A549 (cell line): ENCODE measurements around the gene CLEC10A. TPM values are rescaled to one million over a fixed set of nuclear protein-coding genes. Genes with fewer than 3 reads are reported as not detected.
"Not testable (repeated sequence)": the region's sequence is repeated elsewhere in the genome, so short reads cannot be mapped to it uniquely, and the experiment has no call there.

Experiments
- ATAC-seq, 2 experiments: fragments of 200-7000 bp in 1 of 2; fragments of >200 bp in 1 of 2; cut with Nextera tagmentation in 1 of 2; cut with Tn5 transposase in 1 of 2; 3 replicates each; pipeline versions ENCODE4 v1.8.0 to v1.9.1; 2018 to 2020; ENCODE audit warnings: mild to moderate bottlenecking in 1 of 2, moderate library complexity in 1 of 2
- CTCF ChIA-PET: fragments of 300-600 bp; sonication (Branson Sonifier 250); formaldehyde crosslinking; extraction: SDS; loops from one replicate; lab custom pipeline; 2021; ENCODE audit warnings: antibody characterized with exemption, inconsistent platforms; lab: Yijun Ruan, JAX
- POLR2A ChIA-PET: fragments of 350-600 bp; formaldehyde crosslinking; extraction: SDS; loops from one replicate; lab custom pipeline; 2021; ENCODE audit warnings: antibody characterized with exemption, inconsistent platforms; lab: Yijun Ruan, JAX
- DNase-seq, 2 experiments: peaks; one replicate each; pipeline versions ENCODE4 v3.0.0 to v3.0.0-alpha.2; 2011 to 2016; ENCODE audit warnings: low read depth in 1 of 2, low spot score in 1 of 2
- FAIRE-seq: peaks from 2 replicates; lab custom pipeline; 2011; peaks lifted over from hg19 to GRCh38; lab: Jason Lieb, UNC
- H3K27ac ChIP-seq, 2 experiments: fragments of >200 bp; sonication (Bioruptor Twin); formaldehyde crosslinking; 3 replicates each; pipeline ENCODE4 v1.5.1; 2016 to 2017
- H3K4me1 ChIP-seq: fragments of >200 bp; sonication (Bioruptor Twin); formaldehyde crosslinking; 3 replicates; pipeline ENCODE4 v1.6.1; 2016
- H3K4me2 ChIP-seq: fragments of >200 bp; sonication (Bioruptor Twin); formaldehyde crosslinking; 3 replicates; pipeline ENCODE4 v1.6.1; 2016
- H3K4me3 ChIP-seq: fragments of >200 bp; sonication (Bioruptor Twin); formaldehyde crosslinking; 3 replicates; pipeline ENCODE4 v1.5.1; 2016
- H3K9me3 ChIP-seq: fragments of >200 bp; sonication (Bioruptor Twin); formaldehyde crosslinking; 3 replicates; pipeline ENCODE4 v1.6.1; 2016
- BHLHE40 ChIP-seq: IDR thresholded peaks from 2 replicates; pipeline ENCODE4 v1.6.1; 2012; ENCODE audit warnings: low read depth, low read length, inconsistent platforms
- CEBPB ChIP-seq, 2 experiments: fragments of >200 bp in 1 of 2; sonication (Bioruptor Twin) in 1 of 2; formaldehyde crosslinking in 1 of 2; IDR thresholded peaks; 2 replicates each; pipeline ENCODE4 v1.6.1; 2012 to 2016
- E2F6 ChIP-seq: IDR thresholded peaks from 2 replicates; pipeline ENCODE4 v1.6.1; 2012; ENCODE audit warnings: low read depth, borderline replicate concordance
- EHF ChIP-seq: fragments of 250-450 bp; sonication (Bioruptor Pico); IDR thresholded peaks from 2 replicates; pipeline ENCODE4 v1.5.0; 2020; ENCODE audit warnings: mild to moderate bottlenecking
- EHMT2 ChIP-seq: fragments of 200-600 bp; sonication (generic); IDR thresholded peaks from 2 replicates; pipeline ENCODE4 v1.6.1; 2016; ENCODE audit warnings: antibody characterized with exemption, low read depth, mild to moderate bottlenecking, moderate library complexity
- FOSB ChIP-seq: fragments of 250-450 bp; sonication (Bioruptor Pico); IDR thresholded peaks from 2 replicates; pipeline ENCODE4 v1.5.0; 2020; ENCODE audit warnings: mild to moderate bottlenecking, moderate library complexity
- FOSL2 ChIP-seq, 2 experiments: fragments of 450-650 bp in 1 of 2; fragments of >200 bp in 1 of 2; sonication (Bioruptor Twin) in 1 of 2; formaldehyde crosslinking; IDR thresholded peaks; 2 replicates each; pipeline versions ENCODE4 v1.5.0 to v1.6.1; 2016 to 2020; ENCODE audit warnings: mild to moderate bottlenecking in 1 of 2, moderate library complexity in 1 of 2
- HDAC2 ChIP-seq: fragments of 200-600 bp; sonication (generic); IDR thresholded peaks from 2 replicates; pipeline ENCODE4 v1.6.1; 2016
- HEYL ChIP-seq: fragments of 250-450 bp; sonication (Bioruptor Pico); IDR thresholded peaks from 2 replicates; pipeline ENCODE4 v1.8.0; 2021; ENCODE audit warnings: mild to moderate bottlenecking, moderate library complexity
- HOXA7 ChIP-seq: fragments of 250-450 bp; sonication (Bioruptor Pico); IDR thresholded peaks from 2 replicates; pipeline ENCODE4 v1.5.0; 2020; ENCODE audit warnings: mild to moderate bottlenecking, moderate library complexity
- JUN ChIP-seq, 2 experiments: fragments of >200 bp; sonication (Bioruptor Twin); formaldehyde crosslinking; IDR thresholded peaks; 2 replicates in 1 of 2; 3 replicates in 1 of 2; pipeline ENCODE4 v1.6.1; 2016 to 2017
- KDM5A ChIP-seq: fragments of 200-600 bp; sonication (generic); IDR thresholded peaks from 2 replicates; pipeline ENCODE4 v1.6.1; 2016; ENCODE audit warnings: antibody characterized with exemption, mild to moderate bottlenecking
- MAZ ChIP-seq: fragments of 150-350 bp; IDR thresholded peaks from 2 replicates; pipeline ENCODE4 v1.6.1; 2014; ENCODE audit warnings: antibody characterized with exemption, low read depth, low read length, borderline replicate concordance
- MYC ChIP-seq: IDR thresholded peaks from 2 replicates; pipeline ENCODE4 v1.6.1; 2012; ENCODE audit warnings: mild to moderate bottlenecking, inconsistent platforms, low read length, improper control_type of control experiment, borderline replicate concordance
- NFE2L2 ChIP-seq: fragments of 150-350 bp; conservative IDR thresholded peaks from 2 replicates; pipeline ENCODE4 v1.6.1; 2014; ENCODE audit warnings: low read length
- PHF8 ChIP-seq: fragments of 200-600 bp; sonication (generic); IDR thresholded peaks from 2 replicates; pipeline ENCODE4 v1.6.1; 2016; ENCODE audit warnings: low read depth, mild to moderate bottlenecking, antibody characterized with exemption, moderate library complexity, borderline replicate concordance
- POLR2AphosphoS2 ChIP-seq: conservative IDR thresholded peaks from 2 replicates; pipeline ENCODE4 v1.6.1; 2012; ENCODE audit warnings: low read length, improper control_type of control experiment, inconsistent platforms
- RARB ChIP-seq: fragments of 250-450 bp; sonication (Bioruptor Pico); IDR thresholded peaks from 2 replicates; pipeline ENCODE4 v1.8.0; 2021; ENCODE audit warnings: mild to moderate bottlenecking, moderate library complexity
- RCOR1 ChIP-seq: fragments of 150-350 bp; IDR thresholded peaks from 2 replicates; pipeline ENCODE4 v1.6.1; 2014; ENCODE audit warnings: antibody characterized with exemption, low read length, low read depth
- RFX5 ChIP-seq: fragments of 450-650 bp; IDR thresholded peaks from 2 replicates; pipeline ENCODE4 v1.7.1; 2014; ENCODE audit warnings: antibody characterized with exemption, mild to moderate bottlenecking, moderate library complexity
- RNF2 ChIP-seq: fragments of 200-600 bp; sonication (generic); IDR thresholded peaks from 2 replicates; pipeline ENCODE4 v1.6.1; 2016; ENCODE audit warnings: low read depth, mild to moderate bottlenecking, antibody characterized with exemption, moderate library complexity, borderline replicate concordance
- SREBF2 ChIP-seq: fragments of 450-650 bp; IDR thresholded peaks from 2 replicates; pipeline ENCODE4 v1.6.1; 2014; ENCODE audit warnings: mild to moderate bottlenecking, moderate library complexity
- ZNF302 ChIP-seq: fragments of 250-450 bp; sonication (Bioruptor Pico); IDR thresholded peaks from 2 replicates; pipeline ENCODE4 v1.9.0; 2021; ENCODE audit warnings: inconsistent platforms, mild to moderate bottlenecking, moderate library complexity
- ZSCAN20 ChIP-seq: fragments of 250-450 bp; sonication (Bioruptor Pico); IDR thresholded peaks from 2 replicates; pipeline ENCODE4 v1.8.0; 2022; ENCODE audit warnings: mild to moderate bottlenecking, moderate library complexity
- whole genome bisulfite sequencing: methylation state at CpG from one replicate; pipeline ENCODE4 v1.1.6; 2017; ENCODE audit errors: missing lambda C conversion rate; 5-methylcytosine and 5-hydroxymethylcytosine counted together
- polyA plus RNA-seq, 4 experiments: library from polyadenylated mRNA; depleted of rRNA in 3 of 4; stranded (reverse); fragments of >200 nt; fragmentation: RNase III in 1 of 4; extraction: RNeasy Plus Mini Kit Qiagen cat#74134 plus additional on column Dnase treatment in 1 of 4; gene quantifications; 2 replicates in 3 of 4; 3 replicates in 1 of 4; pipeline ENCODE4 v1.2.3, GENCODE V29; 2011 to 2017
- TF ChIP-seq, protein P1 (sequence below): fragments of 250-450 bp; sonication (Bioruptor Pico); IDR thresholded peaks from 2 replicates; pipeline ENCODE4 v1.5.0; 2021; ENCODE audit warnings: mild to moderate bottlenecking, moderate library complexity, borderline replicate concordance
- TF ChIP-seq, protein P2 (sequence below): fragments of 200-600 bp; sonication (generic); IDR thresholded peaks from 2 replicates; pipeline ENCODE4 v1.6.1; 2016; ENCODE audit warnings: antibody characterized with exemption, mild to moderate bottlenecking, moderate library complexity

Gene CLEC10A
- polyA plus RNA-seq, 2 of the 4 experiments (the other 2 are of a cell fraction), result not detected

- CTCF ChIA-PET, result interaction anchor here (0.9 to 45.7 kb wide), 5 partner anchors 12 to 72 kb away, joined by 4 to 1477 read pairs (median 7); partner anchors contain the start of genes SLC16A11 and SLC16A13
- Histone ChIP-seq H3K9me3 (no peaks in the 10 kb centered on the region), H3K4me3 (no peak overlapping the region), H3K4me1 (no peaks in the 10 kb centered on the region), H3K27ac (no peak overlapping the region), H3K4me2 (no peak overlapping the region)
- no peak for TF ChIP-seq MAZ
- TF ChIP-seq HOXA7 (CRISPR knock-in tag), result no peak
- no peak for TF ChIP-seq POLR2AphosphoS2
- TF ChIP-seq NFE2L2, result no peak
- TF ChIP-seq RFX5, result no peak
- no peak for TF ChIP-seq ZNF302 (CRISPR knock-in tag)
- no peak for TF ChIP-seq CEBPB (IDR thresholded peaks at IDR 0.05)
- TF ChIP-seq KDM5A, result no peak
- TF ChIP-seq, protein P1, sequence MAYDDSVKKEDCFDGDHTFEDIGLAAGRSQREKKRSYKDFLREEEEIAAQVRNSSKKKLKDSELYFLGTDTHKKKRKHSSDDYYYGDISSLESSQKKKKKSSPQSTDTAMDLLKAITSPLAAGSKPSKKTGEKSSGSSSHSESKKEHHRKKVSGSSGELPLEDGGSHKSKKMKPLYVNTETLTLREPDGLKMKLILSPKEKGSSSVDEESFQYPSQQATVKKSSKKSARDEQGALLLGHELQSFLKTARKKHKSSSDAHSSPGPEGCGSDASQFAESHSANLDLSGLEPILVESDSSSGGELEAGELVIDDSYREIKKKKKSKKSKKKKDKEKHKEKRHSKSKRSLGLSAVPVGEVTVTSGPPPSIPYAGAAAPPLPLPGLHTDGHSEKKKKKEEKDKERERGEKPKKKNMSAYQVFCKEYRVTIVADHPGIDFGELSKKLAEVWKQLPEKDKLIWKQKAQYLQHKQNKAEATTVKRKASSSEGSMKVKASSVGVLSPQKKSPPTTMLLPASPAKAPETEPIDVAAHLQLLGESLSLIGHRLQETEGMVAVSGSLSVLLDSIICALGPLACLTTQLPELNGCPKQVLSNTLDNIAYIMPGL, result no peak
- TF ChIP-seq E2F6, result no peak
- no peak for TF ChIP-seq RCOR1
- TF ChIP-seq, protein P2, sequence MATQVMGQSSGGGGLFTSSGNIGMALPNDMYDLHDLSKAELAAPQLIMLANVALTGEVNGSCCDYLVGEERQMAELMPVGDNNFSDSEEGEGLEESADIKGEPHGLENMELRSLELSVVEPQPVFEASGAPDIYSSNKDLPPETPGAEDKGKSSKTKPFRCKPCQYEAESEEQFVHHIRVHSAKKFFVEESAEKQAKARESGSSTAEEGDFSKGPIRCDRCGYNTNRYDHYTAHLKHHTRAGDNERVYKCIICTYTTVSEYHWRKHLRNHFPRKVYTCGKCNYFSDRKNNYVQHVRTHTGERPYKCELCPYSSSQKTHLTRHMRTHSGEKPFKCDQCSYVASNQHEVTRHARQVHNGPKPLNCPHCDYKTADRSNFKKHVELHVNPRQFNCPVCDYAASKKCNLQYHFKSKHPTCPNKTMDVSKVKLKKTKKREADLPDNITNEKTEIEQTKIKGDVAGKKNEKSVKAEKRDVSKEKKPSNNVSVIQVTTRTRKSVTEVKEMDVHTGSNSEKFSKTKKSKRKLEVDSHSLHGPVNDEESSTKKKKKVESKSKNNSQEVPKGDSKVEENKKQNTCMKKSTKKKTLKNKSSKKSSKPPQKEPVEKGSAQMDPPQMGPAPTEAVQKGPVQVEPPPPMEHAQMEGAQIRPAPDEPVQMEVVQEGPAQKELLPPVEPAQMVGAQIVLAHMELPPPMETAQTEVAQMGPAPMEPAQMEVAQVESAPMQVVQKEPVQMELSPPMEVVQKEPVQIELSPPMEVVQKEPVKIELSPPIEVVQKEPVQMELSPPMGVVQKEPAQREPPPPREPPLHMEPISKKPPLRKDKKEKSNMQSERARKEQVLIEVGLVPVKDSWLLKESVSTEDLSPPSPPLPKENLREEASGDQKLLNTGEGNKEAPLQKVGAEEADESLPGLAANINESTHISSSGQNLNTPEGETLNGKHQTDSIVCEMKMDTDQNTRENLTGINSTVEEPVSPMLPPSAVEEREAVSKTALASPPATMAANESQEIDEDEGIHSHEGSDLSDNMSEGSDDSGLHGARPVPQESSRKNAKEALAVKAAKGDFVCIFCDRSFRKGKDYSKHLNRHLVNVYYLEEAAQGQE, result no peak
- TF ChIP-seq EHF, result no peak
- TF ChIP-seq HDAC2, result no peak
- TF ChIP-seq HEYL, result no peak
- no peak for TF ChIP-seq PHF8
- TF ChIP-seq MYC, result no peak
- ATAC-seq (no peak), DNase-seq (no peak), FAIRE-seq (no peak)
- 74% methylated on average over 4 of the region's 4 CpGs for WGBS
- POLR2A ChIA-PET, result no interaction called here
Measured at GRCh38 chr17:7123844-7124243, 43.8 kb upstream of the CLEC10A start.

DNA sequence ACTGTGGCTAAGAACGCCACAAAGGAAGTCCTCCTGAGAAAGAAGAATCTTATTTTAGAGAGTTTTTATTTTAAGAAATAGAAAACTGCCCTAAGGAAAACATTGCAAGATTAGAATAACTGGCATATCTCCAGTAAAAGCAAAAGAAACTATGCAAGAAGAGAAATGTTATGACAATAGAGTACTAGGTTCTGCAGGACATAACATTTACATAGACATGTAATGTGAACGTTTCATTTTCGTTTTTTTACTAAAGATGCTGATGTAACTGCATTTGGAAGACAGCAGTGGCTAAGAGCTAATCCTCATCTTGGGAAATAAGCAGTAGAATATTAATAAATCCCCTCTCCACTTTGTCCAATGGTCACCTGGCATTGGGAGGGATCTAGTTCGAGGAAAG lies 42.3 kb upstream of the CLEC10A start:
- FAIRE-seq (no peak), ATAC-seq (no peak), DNase-seq (no peak)
- Histone ChIP-seq H3K9me3 (no peaks in the 10 kb centered on the region), H3K4me1 (no peaks in the 10 kb centered on the region), H3K27ac (no peak overlapping the region), H3K4me2 (no peak overlapping the region), H3K4me3 (no peak overlapping the region)
- WGBS, result 24% methylated on average over 4 of the region's 4 CpGs
- TF ChIP-seq JUN (IDR thresholded peaks at IDR 0.05) (no peak), HOXA7 (CRISPR knock-in tag) (no peak), FOSB (no peak), RARB (CRISPR knock-in tag) (no peak), RNF2 (no peak), MAZ (no peak), SREBF2 (no peak), ZSCAN20 (CRISPR knock-in tag) (no peak), RFX5 (no peak), EHMT2 (no peak), BHLHE40 (no peak), FOSL2 (IDR thresholded peaks at IDR 0.05) (no peak), FOSL2 (CRISPR knock-in tag; IDR thresholded peaks at IDR 0.05) (no peak)
- ChIA-PET POLR2A (no interaction called here), CTCF (interaction anchor here (1.2 to 45.7 kb wide), 3 partner anchors 13 to 71 kb away, joined by 4 to 1477 read pairs (median 91); partner anchors contain the start of genes SLC16A11 and SLC16A13)

- H3K4me1 ChIP-seq, DNase-seq, POLR2A ChIA-PET, H3K4me2 ChIP-seq, H3K4me3 ChIP-seq, H3K9me3 ChIP-seq, ATAC-seq, H3K27ac ChIP-seq, FAIRE-seq: not testable (repeated sequence)
- WGBS, result 78% methylated on average over 12 of the region's 12 CpGs
- CTCF ChIA-PET, result interaction anchor here (1.5 to 45.7 kb wide), 3 partner anchors 15 to 69 kb away, joined by 3 to 1477 read pairs (median 91); partner anchors contain the start of genes SLC16A11 and SLC16A13
Measured at GRCh38 chr17:7120635-7121034, 40.6 kb upstream of the CLEC10A start.
